ENCODE data around the gene AGPS.

- no peak for TF ChIP-seq CTCF (conservative IDR thresholded peaks at IDR 0.05; ENCODE audit: low read length)
- no peak for TF ChIP-seq EZH2phosphoT487 (IDR thresholded peaks at IDR 0.05; ENCODE audit: borderline replicate concordance, low read depth, low read length)
These were observed 152.6 kb downstream of the AGPS start for GRCh38 chr2:177545143-177545542.
